Heart left ventricle (tissue), 13 donors: ENCODE data around the gene ISY1.

Source experiments
- POLR2A ChIP-seq, 2 donors: fragments of 450-650 bp; IDR thresholded peaks; one replicate each; pipeline ENCODE4 v1.6.1; 2017; ENCODE audit warnings: antibody characterized with exemption in 2 of 2, mild to moderate bottlenecking in 2 of 2, moderate library complexity in 2 of 2
- TF ChIP-seq, protein P1 (sequence below), 12 donors: fragments of 200-600 bp; sonication (generic) in 4 of 12; IDR thresholded peaks; one replicate each; pipeline versions ENCODE4 v1.5.0 to v1.8.0; 2018 to 2022; ENCODE audit warnings: antibody characterized with exemption in 12 of 12, mild to moderate bottlenecking in 5 of 12
- donor health status: ischemic (EF 13 %, LVEDD 7.1; RV severe dilation, severe dysfunction).
- donor health status: DM: no; HTN: yes; CAD: no.
- donor health status: DM: no; HTN: no; CAD: no.
- donor health status: ischemic (EF 25% LVEDD 6.9; RV normal size, moderate dysfunction).
- donor health status: ischemic (EF 25% LVEDD 5.7; RV mildly dilated, moderate dysfunction).
- donor health status: ischemic (EF 35%, LVEDD 5.7; RV mildly dilated, moderate dysfunction).
- donor health status: nonischemic (EF 11% LVEDD 7.7; RV severe dilation, severe dysfunction).
- donor health status: DM: yes; HTN: yes; CAD: no.
- donor health status: PGD.
- donor health status: ischemic (EF 29% LVEDD 5.4; RV normal size, mild dysfunction).
- donor health status: nonischemic (EF 23%, LVEDD 6.1; RV moderate dilation, normal function).

DNA sequence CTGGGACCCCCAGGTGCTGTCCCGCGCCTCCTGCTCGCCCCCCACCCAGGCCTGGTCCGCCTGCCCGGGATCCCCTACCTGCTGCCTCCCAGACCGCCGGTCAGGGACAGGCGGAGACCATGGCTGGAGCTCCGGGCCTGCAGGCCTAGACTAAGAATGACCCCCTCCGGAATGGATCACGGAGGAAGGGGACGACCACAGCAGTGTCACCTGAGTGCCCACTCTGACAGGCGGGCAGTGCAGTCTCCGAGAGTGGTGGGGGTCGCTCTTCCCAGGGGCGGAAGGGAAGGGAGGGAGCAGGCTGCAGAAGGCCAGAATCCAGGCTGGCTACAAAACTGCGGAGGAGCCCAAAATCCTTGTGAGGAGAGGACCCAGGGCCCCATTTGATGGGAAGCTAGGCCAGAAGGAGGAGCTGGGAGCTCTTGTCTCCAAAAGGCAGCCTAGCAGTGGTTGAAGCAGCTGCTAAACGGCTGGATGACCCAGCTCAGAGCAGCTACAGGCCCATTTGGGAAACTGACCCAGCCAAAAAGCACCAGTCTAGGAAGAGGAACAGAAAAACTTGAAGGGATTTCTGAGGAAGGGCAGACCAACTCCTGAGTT is 38.4 kb downstream of the ISY1 start:
- TF ChIP-seq, protein P1, sequence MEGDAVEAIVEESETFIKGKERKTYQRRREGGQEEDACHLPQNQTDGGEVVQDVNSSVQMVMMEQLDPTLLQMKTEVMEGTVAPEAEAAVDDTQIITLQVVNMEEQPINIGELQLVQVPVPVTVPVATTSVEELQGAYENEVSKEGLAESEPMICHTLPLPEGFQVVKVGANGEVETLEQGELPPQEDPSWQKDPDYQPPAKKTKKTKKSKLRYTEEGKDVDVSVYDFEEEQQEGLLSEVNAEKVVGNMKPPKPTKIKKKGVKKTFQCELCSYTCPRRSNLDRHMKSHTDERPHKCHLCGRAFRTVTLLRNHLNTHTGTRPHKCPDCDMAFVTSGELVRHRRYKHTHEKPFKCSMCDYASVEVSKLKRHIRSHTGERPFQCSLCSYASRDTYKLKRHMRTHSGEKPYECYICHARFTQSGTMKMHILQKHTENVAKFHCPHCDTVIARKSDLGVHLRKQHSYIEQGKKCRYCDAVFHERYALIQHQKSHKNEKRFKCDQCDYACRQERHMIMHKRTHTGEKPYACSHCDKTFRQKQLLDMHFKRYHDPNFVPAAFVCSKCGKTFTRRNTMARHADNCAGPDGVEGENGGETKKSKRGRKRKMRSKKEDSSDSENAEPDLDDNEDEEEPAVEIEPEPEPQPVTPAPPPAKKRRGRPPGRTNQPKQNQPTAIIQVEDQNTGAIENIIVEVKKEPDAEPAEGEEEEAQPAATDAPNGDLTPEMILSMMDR (IDR thresholded peaks at IDR 0.05): no peak
- no peak for TF ChIP-seq POLR2A (IDR thresholded peaks at IDR 0.05)
